Naive B cell (primary cell): ENCODE results near the gene AJUBA. TPM values are rescaled to one million over a fixed set of nuclear protein-coding genes. Genes with fewer than 3 reads are reported as not detected.
"Not testable (repeated sequence)": the region's sequence is repeated elsewhere in the genome, so short reads cannot be mapped to it uniquely, and the experiment has no call there.

Experiments used
- ATAC-seq, 2 donors: fragments of 150-1000 bp; cut with Tn5 transposase; 2 replicates each; pipeline ENCODE4 v1.10.0; 2021; ENCODE audit warnings: low read depth in 2 of 2, mild to moderate bottlenecking in 2 of 2, moderate library complexity in 2 of 2
- DNase-seq: peaks from one replicate; pipeline ENCODE4 v3.0.0; 2022
- H3K27ac Mint-ChIP-seq, 6 donors: one replicate each; pipeline ENCODE4 v1.8.0; 2020 to 2022; ENCODE audit warnings: mild to moderate bottlenecking in 6 of 6, mixed read lengths in 6 of 6, moderate library complexity in 5 of 6, inconsistent platforms in 2 of 6
- H3K27me3 Mint-ChIP-seq, 3 donors: one replicate each; pipeline ENCODE4 v1.8.0; 2021 to 2022; ENCODE audit warnings: mixed read lengths in 3 of 3, mild to moderate bottlenecking in 1 of 3
- H3K36me3 Mint-ChIP-seq, 2 donors: one replicate each; pipeline ENCODE4 v1.8.0; 2020 to 2022; ENCODE audit warnings: mixed read lengths in 2 of 2, inconsistent platforms in 1 of 2, mild to moderate bottlenecking in 1 of 2
- H3K4me1 Mint-ChIP-seq, 3 donors: one replicate each; pipeline ENCODE4 v1.8.0; 2020 to 2022; ENCODE audit warnings: mixed read lengths in 3 of 3, inconsistent platforms in 1 of 3, mild to moderate bottlenecking in 1 of 3, moderate library complexity in 1 of 3
- H3K4me3 Mint-ChIP-seq, 8 donors: one replicate each; pipeline ENCODE4 v1.8.0; 2020 to 2022; ENCODE audit warnings: mild to moderate bottlenecking in 8 of 8, mixed read lengths in 8 of 8, moderate library complexity in 8 of 8, inconsistent platforms in 2 of 8
- H3K9me3 Mint-ChIP-seq, 7 donors: one replicate each; pipeline ENCODE4 v1.8.0; 2020 to 2022; ENCODE audit warnings: mixed read lengths in 7 of 7, mild to moderate bottlenecking in 5 of 7, inconsistent platforms in 2 of 7, moderate library complexity in 1 of 7
- polyA plus RNA-seq, 6 donors: library from polyadenylated mRNA; unstranded; fragments of 300-500 nt; fragmentation: Illumina TruSeq; gene quantifications; one replicate each; pipeline ENCODE4 v1.2.3, GENCODE V29; 2021; ENCODE audit warnings: low read depth in 6 of 6

Gene AJUBA
- polyA plus RNA-seq, 6 donors from 2014 or later, result 0.22 to 0.33 TPM; not detected in 4

DNA sequence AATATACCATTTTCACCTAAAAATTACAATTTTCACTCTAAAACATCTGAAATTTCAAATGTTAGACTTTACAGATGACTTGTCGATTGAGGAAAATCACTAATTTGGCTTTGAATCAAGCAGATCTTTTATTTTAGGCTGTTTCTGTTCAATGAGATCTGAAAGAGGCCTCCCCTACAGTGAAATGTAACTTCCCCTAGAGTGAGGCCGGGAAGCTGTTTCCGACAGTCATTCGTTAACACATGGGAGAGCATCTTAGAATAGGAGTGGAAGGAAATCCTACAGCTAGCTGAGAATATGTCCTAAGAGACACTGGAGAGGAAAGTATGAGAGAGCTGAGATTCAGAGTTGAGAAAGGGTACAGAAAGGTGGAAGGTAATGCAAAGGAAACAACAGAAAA lies 33.3 kb upstream of the AJUBA start:
- no peak overlapping the region for H3K27ac Mint-ChIP-seq

DNA sequence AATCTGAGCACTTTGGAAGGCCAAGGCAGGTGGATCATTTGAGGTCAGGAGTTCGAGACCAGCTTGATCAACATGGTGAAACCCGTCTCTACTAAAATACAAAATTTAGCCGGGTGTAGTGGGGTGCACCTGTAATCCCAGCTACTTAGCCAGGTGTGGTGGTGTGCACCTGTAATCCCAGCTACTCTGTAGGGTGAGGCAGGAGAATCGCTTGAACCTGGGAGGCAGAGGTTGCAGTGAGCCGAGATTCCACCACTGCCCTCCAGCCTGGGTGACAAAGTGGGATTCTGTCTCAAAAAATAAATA lies 31.4 kb upstream of the AJUBA start:
- not testable (repeated sequence) for H3K4me3 Mint-ChIP-seq, H3K27me3 Mint-ChIP-seq, H3K36me3 Mint-ChIP-seq, H3K27ac Mint-ChIP-seq, ATAC-seq, H3K9me3 Mint-ChIP-seq, DNase-seq
- peaks cover 4 to 11% (median 10%) of the 10 kb centered on the region in 3 donors for H3K4me1 Mint-ChIP-seq

More for the DNA sequence above, 33.3 kb upstream of the AJUBA start:
- DNase-seq, result no peak
- Mint-ChIP-seq H3K9me3 (no peaks in the 10 kb centered on the region), H3K4me1 (peaks cover 0 to 4% (median 0%) of the 10 kb centered on the region in 3 donors), H3K36me3 (no peaks in the 10 kb centered on the region), H3K4me3 (no peak overlapping the region), H3K27me3 (no peaks in the 10 kb centered on the region)
- ATAC-seq, result no peak

DNA sequence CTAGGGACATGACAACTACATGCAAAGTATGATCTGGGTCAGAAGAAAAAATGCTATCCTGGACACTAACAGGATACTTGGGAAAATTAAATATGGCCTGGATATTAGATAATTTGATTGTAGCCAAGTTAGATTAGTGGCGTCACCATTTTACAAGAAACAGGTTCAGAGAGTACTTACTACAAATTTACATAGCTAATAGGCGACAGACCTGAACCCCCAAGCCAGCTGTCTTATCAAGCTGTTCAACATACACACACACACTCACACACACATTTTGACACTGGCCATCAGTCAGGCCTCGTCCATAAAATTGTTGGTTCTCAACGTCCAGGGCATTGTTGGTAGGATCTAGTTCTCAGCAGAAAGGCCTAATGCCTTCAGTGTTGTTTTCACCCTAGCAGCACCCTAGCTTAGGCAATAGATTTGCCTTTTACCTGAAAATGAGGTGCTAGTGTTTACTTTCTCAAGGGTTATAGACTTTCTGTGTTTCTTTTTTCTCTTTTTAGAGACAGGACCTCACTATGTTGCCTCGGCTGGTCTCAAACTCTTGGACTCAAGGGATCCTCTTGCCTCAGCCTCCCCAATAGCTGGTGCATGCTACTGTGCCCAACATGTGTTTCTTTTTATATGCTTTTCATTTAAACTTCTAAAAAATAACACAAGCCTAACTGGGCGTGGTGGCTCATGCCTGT lies 30.9 kb upstream of the AJUBA start:
- Mint-ChIP-seq H3K27ac (peak overlapping the region in 1 of 6 donors; percentile 43), H3K9me3 (no peaks in the 10 kb centered on the region), H3K4me3 (peak overlapping the region in 1 of 8 donors; percentile 34), H3K27me3 (no peaks in the 10 kb centered on the region), H3K36me3 (no peaks in the 10 kb centered on the region), H3K4me1 (peaks cover 9 to 16% (median 14%) of the 10 kb centered on the region in 3 donors)
- ATAC-seq (no peak), DNase-seq (no peak)

DNA sequence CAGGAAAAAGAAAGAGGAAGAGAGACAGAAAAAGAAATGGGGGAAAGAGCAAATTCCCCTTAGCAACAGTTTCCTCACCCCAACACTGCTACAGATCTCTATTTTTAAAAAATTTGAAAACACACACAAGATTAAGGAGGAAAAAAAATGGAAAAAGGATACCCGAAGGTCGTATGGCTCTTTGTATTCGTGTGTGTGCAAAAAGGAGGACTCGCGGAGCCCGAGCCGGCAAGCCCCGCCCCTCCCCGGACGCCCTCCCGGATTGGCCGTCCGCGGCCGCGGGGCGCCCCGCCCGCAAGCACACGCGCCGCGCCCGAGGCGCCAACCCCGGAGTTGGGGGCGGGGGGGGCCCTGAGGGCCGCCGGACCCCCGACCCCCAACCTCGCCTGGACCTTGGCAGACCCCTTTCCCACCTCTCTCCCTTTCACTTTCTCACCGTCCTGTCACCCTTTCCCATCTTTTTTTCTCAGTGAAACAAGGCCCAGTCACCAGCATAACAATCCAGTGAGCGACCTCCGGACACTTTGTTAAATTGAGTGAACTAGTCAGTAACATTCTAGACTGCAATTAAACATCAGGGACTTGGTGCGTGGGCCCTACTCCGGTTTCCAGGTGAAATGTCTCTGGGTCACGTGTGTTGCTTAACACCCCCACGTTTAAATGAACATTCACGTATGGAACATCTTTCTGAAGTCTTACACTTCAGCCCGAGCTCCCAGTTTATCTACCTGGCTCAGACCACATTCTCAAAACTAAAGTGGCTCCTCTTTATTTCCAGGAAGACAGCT lies 27.8 kb upstream of the AJUBA start, which contains the start of gene C14orf93:
C14orf93 (minus strand) TSS at position 205 of the 788 bp plus-strand sequence. CDS start 11,120 bp downstream, outside the sequence.
- ATAC-seq (peak; percentile 11 to 28), DNase-seq (peak; percentile 69)
- no peaks in the 10 kb centered on the region for H3K27me3 Mint-ChIP-seq
- no peaks in the 10 kb centered on the region for H3K36me3 Mint-ChIP-seq
- peaks cover 10 to 42% (median 18%) of the 10 kb centered on the region in 3 donors for H3K4me1 Mint-ChIP-seq
- peak within 1 kb of the TSS; percentile 92 to 97 (median 95) for H3K4me3 Mint-ChIP-seq
- H3K27ac Mint-ChIP-seq, result peak within 1 kb of the TSS; percentile 88 to 97 (median 96)
- no peaks in the 10 kb centered on the region for H3K9me3 Mint-ChIP-seq

DNA sequence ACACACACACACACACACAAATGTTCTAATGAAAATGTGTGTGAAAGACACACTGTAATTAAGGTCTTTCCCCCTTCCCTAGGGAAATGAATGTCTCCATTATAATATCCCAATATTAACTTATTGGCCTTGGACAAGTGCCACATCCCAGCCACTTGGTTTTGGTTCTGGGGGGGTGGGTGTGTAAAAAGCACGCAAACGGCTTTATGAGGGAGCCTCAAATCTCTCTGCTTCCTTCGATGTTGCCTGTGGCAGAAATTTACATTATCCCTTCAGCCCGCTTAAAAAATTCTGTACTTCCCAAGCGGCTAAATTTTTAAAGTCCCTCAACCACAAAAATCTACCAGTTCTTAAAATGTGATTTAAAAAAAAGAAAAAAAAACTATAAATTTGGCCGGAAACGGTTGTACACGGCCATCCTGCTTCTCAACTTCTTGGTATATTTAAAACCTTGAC lies 27.2 kb upstream of the AJUBA start:
- Mint-ChIP-seq H3K9me3 (no peaks in the 10 kb centered on the region), H3K4me3 (peak overlapping the region; percentile 89 to 97 (median 94)), H3K27me3 (no peaks in the 10 kb centered on the region), H3K27ac (peak overlapping the region; percentile 73 to 95 (median 89)), H3K4me1 (peaks cover 10 to 45% (median 18%) of the 10 kb centered on the region in 3 donors), H3K36me3 (no peaks in the 10 kb centered on the region)
- ATAC-seq (no peak), DNase-seq (no peak)

DNA sequence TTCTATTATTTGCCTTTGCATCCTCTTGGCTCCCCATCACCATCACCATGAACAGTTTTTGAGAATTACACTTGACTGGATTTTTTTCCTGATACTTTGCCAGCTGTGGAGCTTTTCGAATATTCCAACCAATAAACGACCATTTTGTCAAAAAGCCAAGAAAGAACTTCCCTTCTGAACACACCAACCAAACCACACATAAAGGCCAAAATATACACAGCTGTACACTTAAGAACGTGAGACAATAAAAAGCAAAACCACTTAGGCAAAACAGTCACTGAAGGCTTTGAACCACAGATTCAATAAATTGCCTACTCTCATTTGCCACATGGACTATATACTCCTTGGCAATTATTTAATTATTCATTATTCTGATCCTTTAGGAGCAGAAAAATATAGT lies 26.5 kb upstream of the AJUBA start:
- peaks cover 10 to 45% (median 18%) of the 10 kb centered on the region in 3 donors for H3K4me1 Mint-ChIP-seq
- ATAC-seq, result no peak
- peak overlapping the region in 5 of 6 donors; percentile 1 to 88 (median 57) for H3K27ac Mint-ChIP-seq

DNA sequence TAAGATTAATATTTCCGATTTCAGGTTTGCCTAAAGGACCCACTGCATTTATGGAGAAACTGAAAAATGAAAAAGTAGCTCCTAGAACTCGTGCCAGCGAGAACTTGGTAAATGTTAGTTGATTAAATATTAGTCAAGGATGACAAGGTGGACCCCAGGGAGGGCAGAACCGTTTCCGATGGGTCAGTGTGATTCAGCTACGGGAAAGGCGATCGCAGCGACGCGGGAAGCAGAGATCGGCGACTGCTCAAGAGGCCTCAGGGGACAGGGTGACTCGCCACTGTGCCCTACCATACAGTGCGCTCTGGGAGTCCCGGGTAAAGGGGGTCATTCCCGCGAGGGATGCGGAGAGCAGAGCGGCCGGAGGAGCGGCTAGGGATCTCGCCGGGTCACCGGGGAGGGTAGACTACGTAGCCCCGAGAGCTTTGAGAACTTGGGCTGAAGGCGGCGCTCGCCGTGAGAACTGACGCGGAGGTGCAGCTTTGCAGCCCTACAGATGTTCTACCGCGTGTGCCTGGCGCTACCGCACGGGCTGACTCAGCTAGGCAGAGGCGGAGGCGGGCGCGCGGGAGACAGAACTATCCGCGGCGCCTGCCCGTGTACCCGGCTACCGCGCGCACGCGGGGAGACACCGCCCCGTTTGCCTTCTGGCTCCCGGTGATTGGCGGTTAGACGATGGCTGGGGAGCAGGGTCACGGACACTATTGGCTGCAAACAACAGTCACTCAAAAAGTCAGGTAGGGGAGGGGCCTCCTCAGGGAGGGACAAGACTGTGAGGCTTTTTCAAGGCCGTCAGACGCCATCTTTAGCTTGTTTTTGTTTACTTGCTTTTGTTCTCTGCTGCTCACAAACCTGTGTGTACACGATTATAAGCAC lies 24.4 kb upstream of the AJUBA start:
- H3K4me1 Mint-ChIP-seq, result peaks cover 10 to 45% (median 18%) of the 10 kb centered on the region in 3 donors
- peak; percentile 91 to 92 for ATAC-seq

More for the DNA sequence above, 26.5 kb upstream of the AJUBA start:
- no peaks in the 10 kb centered on the region for H3K9me3 Mint-ChIP-seq
- no peaks in the 10 kb centered on the region for H3K36me3 Mint-ChIP-seq
- H3K4me3 Mint-ChIP-seq, result peak overlapping the region in 7 of 8 donors; percentile 16 to 97 (median 94)
- no peak for DNase-seq
- no peaks in the 10 kb centered on the region for H3K27me3 Mint-ChIP-seq

DNA sequence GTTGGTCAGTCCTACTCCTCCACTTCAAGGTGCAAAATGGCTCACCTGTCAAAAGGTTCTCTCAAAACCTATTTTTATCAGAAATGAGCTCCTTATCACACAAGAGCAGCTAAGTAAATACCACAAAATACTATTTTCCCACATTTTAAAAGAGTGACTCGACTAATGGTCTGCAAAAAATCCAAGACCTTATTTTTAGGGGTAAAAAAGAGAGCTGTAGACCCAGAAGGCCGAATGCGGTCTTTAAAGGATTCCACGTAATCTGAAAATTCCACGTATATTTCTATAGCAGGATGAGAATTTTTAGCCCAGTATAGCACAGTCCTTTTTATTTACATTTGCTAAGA lies 23.8 kb upstream of the AJUBA start:
- no peaks in the 10 kb centered on the region for H3K36me3 Mint-ChIP-seq
- H3K4me1 Mint-ChIP-seq, result peaks cover 10 to 45% (median 15%) of the 10 kb centered on the region in 3 donors
- ATAC-seq, result no peak
- peak overlapping the region; percentile 58 to 97 (median 96) for H3K27ac Mint-ChIP-seq
- H3K27me3 Mint-ChIP-seq, result no peaks in the 10 kb centered on the region
- no peak for DNase-seq
- H3K9me3 Mint-ChIP-seq, result no peaks in the 10 kb centered on the region
- H3K4me3 Mint-ChIP-seq, result peak overlapping the region; percentile 94 to 99 (median 98)

More for the DNA sequence above, 24.4 kb upstream of the AJUBA start:
- no peaks in the 10 kb centered on the region for H3K27me3 Mint-ChIP-seq
- H3K9me3 Mint-ChIP-seq, result no peaks in the 10 kb centered on the region
- DNase-seq, result peak; percentile 98
- H3K4me3 Mint-ChIP-seq, result peak overlapping the region; percentile 94 to 99 (median 98)
- H3K36me3 Mint-ChIP-seq, result no peaks in the 10 kb centered on the region
- H3K27ac Mint-ChIP-seq, result peak overlapping the region; percentile 88 to 97 (median 97)

DNA sequence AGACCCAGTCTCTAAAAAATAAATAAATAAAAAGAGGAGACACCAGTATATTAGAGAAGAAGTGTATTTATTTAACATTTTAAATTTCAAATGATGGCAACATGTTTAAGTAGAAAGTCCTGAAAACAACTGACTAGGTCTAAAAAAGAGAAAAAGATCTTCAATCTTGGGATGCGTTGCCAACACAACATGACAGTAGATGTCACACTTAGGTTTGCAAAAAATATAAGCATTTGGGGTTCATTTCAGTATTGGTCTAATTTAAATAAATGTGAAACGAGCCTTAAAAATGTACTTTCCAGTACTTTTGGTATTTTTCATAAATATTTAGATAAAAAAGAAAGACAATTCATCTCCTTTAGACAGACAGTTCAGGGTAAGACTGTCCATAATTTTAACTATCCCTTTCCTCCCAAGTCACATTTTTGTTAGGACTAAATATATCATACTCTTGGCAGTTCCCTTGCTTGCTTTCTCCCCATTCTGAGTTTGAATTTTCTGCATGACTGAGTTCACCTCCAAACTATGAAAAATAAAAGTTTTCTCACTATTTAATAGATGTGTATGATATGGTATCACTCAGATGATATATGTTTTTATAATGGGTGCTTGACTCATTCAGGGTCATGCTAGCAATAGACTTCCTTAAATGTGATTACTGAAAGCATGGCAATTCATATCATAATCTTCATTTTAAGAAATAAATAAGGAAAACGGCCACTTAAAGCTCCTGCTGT lies 23.3 kb upstream of the AJUBA start:
- peak overlapping the region in 3 of 6 donors; percentile 58 to 97 (median 88) for H3K27ac Mint-ChIP-seq

DNA sequence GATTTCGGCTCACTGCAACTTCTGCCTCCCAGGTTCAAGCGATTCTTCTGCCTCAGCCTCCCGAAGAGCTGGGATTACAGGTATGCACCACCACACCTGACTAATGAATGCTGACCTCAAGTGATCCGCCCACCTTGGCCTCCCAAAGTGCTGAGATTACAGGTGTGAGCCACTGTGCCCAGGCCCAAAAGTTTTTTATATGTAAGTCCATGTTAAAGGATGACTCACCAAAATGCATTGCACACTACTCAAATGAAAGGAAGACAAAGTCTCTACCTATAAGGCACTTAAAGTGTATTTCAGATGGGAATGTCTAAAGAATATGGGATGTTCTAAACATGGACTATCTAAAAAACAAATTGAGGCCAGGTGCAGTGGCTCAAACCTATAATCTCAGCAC lies 21.9 kb upstream of the AJUBA start:
- H3K27ac Mint-ChIP-seq, ATAC-seq, H3K9me3 Mint-ChIP-seq, DNase-seq, H3K27me3 Mint-ChIP-seq, H3K36me3 Mint-ChIP-seq: not testable (repeated sequence)
- H3K4me3 Mint-ChIP-seq, result peak overlapping the region in 1 of 8 donors; percentile 54
- peaks cover 10 to 39% (median 10%) of the 10 kb centered on the region in 3 donors for H3K4me1 Mint-ChIP-seq

More for the DNA sequence above, 23.3 kb upstream of the AJUBA start:
- Mint-ChIP-seq H3K4me3 (peak overlapping the region; percentile 94 to 99 (median 98)), H3K36me3 (no peaks in the 10 kb centered on the region), H3K9me3 (no peaks in the 10 kb centered on the region), H3K27me3 (no peaks in the 10 kb centered on the region), H3K4me1 (peaks cover 10 to 45% (median 14%) of the 10 kb centered on the region in 3 donors)
- no peak for DNase-seq
- ATAC-seq, result no peak

DNA sequence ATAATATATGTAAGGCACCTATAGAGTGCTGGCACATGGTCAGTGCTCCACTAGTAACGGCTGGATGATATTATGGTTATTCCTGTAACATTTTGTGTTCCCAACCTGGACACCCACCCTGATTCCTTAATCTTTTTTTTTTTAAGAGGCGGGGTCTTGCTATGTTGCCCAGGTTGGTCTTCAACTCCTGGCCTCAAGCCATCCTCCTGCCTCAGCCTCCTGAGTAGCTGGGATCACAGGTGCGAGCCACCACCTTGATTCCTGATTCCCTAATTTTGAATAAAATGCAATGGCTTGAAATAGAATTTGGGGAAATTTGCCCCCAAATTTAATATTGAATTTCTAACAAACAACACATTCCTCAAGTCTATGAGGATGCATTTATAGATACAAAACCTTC lies 20.2 kb upstream of the AJUBA start:
- ATAC-seq (no peak), DNase-seq (no peak)
- H3K27ac Mint-ChIP-seq, result no peak overlapping the region
- no peaks in the 10 kb centered on the region for H3K9me3 Mint-ChIP-seq
- H3K27me3 Mint-ChIP-seq, result no peaks in the 10 kb centered on the region
- no peaks in the 10 kb centered on the region for H3K36me3 Mint-ChIP-seq
- no peak overlapping the region for H3K4me3 Mint-ChIP-seq
- peaks cover 0 to 23% (median 4%) of the 10 kb centered on the region in 3 donors for H3K4me1 Mint-ChIP-seq

DNA sequence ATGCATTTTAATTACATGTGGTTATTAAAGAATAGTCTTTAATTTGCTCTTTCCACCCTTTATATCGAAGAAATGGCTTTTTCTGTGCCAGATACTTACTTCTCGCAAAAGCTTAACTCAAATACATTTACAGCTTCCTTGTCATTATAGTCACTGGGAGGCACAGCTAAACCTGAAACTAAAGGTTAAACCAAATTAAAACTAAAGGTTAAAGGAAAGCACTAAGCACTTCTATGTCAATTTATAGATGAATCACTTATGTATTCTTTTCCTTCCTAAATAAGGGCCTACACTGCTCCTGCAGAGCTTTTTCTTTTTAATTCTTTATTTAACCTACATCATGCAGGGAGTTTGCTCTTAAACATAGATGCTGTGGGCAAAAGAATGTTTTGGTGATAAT lies 18.5 kb upstream of the AJUBA start:
- Mint-ChIP-seq H3K27ac (no peak overlapping the region), H3K27me3 (no peaks in the 10 kb centered on the region), H3K9me3 (no peaks in the 10 kb centered on the region), H3K36me3 (no peaks in the 10 kb centered on the region), H3K4me3 (no peak overlapping the region), H3K4me1 (peaks cover 0 to 6% (median 0%) of the 10 kb centered on the region in 3 donors)
- DNase-seq, result no peak
- no peak for ATAC-seq
